ENCODE results near the gene TET2.

Gene TET2

DNA sequence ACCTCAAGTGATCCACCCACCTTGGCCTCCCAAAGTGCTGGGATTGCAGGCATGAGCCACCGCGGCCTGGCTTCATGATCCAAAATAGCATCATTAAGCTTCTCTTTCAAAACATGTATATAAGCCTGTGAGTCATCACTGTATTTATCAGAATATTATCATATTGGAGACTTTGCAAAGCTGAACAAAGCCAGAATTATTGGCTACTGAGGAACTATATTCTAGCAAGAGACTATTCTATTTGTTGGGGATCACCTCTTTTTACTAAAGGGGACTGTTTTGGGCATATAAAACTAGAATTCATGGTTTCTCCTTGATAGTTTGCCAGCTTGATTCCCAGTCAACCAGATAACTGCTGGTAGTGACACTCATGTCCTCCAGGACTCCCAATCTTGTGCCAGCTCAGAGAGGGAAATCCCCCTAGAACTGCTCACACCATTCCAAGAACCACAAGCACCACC, 40.1 kb downstream of the TET2 start:
- H3K9me3 Mint-ChIP-seq = no peaks in the 10 kb centered on the region
- no peaks in the 10 kb centered on the region for H3K27me3 Mint-ChIP-seq
- ATAC-seq = no peak
- H3K27ac Mint-ChIP-seq = no peak overlapping the region
- no peak overlapping the region for H3K4me3 Mint-ChIP-seq
- H3K4me1 Mint-ChIP-seq = peaks cover 52% of the 10 kb centered on the region
- peaks cover 24% of the 10 kb centered on the region for H3K36me3 Mint-ChIP-seq

DNA sequence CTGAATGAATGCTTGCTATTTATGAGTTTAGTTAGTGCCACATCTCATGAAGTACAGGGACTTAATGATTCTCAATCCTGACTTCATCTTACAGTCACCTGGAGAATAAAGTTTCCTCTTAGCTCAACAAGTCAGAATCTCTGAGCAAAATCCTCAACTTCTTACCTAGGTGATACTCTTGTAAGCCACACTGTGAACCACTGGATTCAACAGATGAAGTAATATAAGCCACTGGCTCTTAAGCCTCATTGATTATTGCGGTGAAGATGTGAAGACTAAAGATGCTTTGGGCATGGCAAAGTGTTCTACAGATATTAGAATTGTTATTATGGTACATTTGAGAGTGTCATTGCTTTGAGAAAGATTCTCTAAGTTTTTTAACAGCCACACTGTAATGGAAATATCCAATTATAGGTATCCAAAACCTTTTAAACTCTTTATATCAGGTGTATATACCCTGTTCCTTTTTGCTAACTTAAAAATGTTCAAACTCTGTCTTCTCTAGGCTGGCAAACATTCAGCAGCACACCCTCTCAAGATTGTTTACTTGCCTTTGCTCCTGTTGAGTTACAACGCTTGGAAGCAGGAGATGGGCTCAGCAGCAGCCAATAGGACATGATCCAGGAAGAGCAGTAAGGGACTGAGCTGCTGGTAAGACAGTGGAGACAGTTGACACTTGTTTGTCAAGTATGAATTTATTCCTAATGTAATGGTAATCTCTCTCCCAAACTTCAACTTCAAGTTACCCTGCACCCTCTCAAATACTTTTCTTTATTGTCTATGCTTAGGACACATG, 43.4 kb downstream of the TET2 start:
- Mint-ChIP-seq H3K4me1 (peaks cover 71% of the 10 kb centered on the region), H3K36me3 (peaks cover 25% of the 10 kb centered on the region), H3K27me3 (no peaks in the 10 kb centered on the region), H3K9me3 (no peaks in the 10 kb centered on the region), H3K4me3 (no peak overlapping the region), H3K27ac (peak overlapping the region; percentile 79)
- ATAC-seq = no peak

DNA sequence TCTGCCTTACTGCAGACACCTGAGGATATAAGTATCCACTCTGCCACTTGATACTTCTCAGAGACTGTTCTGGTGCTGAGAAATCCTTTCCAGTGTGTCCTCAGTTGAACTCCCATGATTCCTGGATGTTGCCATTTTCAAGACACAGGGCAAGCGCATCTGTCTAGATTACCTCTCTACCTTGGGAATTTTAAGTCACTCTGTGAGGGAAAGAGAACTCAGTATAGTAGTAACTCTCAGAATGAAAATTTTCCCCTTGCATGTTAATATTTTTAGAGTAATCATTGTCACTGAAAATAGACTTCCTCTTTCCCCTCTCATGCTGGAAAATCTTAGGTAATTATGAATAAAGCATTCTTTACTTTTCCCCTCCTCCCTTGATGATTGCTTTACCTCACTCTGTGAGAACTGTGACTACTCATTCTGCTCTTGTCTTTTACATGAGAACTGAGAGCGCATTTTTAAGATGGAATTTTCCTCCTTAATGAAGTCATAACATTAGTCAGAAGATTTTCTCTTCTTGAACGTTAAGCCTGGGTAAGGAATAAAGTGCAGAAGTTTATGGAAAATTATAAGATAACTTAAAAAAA, 45.0 kb downstream of the TET2 start:
- no peaks in the 10 kb centered on the region for H3K9me3 Mint-ChIP-seq
- peaks cover 34% of the 10 kb centered on the region for H3K36me3 Mint-ChIP-seq
- no peaks in the 10 kb centered on the region for H3K27me3 Mint-ChIP-seq
- H3K27ac Mint-ChIP-seq = peak overlapping the region; percentile 79
- peak; percentile 87 for ATAC-seq
- H3K4me3 Mint-ChIP-seq = peak overlapping the region; percentile 18
- H3K4me1 Mint-ChIP-seq = peaks cover 83% of the 10 kb centered on the region

DNA sequence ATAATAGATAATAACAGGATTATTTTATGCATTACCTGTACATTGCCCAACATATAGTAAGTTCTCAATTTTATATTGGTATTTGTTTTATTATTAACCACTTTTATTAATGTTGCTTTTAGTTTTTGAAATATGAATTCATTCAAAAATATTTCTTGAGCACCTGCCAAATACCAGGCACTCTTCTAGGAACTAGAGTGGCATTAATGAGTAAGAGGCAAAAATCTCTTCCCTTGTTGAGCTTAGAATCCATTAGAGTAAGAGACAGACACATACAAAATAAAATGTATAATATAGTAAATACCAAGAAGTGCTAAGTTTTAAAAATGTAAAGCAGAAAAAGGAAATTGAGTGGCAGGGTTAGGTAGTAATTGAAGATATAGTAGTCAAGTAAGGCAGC, 45.8 kb downstream of the TET2 start:
- H3K4me3 Mint-ChIP-seq = no peak overlapping the region
- peaks cover 34% of the 10 kb centered on the region for H3K36me3 Mint-ChIP-seq
- no peaks in the 10 kb centered on the region for H3K27me3 Mint-ChIP-seq
- peaks cover 89% of the 10 kb centered on the region for H3K4me1 Mint-ChIP-seq
- H3K27ac Mint-ChIP-seq = peak overlapping the region; percentile 79
- no peak for ATAC-seq
- H3K9me3 Mint-ChIP-seq = no peaks in the 10 kb centered on the region

DNA sequence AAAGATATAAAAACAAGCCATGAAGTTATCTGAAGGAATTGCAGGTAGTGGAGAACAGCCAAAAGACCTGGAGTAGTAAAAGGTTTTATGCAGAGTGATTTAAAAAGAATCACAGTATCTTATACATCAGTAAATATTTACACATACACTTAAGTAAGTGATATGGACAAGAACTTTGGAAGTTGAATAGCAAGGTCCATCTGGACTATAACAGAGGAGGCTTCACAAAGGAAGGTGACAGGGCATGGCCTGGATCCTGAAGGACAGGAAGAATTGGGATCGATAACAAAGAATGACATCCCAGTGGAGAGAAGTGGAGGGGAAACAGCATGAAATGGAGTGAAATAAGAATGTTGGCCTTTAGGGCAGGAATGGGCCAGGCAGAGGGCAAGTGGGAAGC, 46.2 kb downstream of the TET2 start:
- Mint-ChIP-seq H3K9me3 (no peaks in the 10 kb centered on the region), H3K36me3 (peaks cover 33% of the 10 kb centered on the region), H3K27me3 (no peaks in the 10 kb centered on the region), H3K4me3 (no peak overlapping the region), H3K27ac (peak overlapping the region; percentile 20), H3K4me1 (peaks cover 85% of the 10 kb centered on the region)
- no peak for ATAC-seq

DNA sequence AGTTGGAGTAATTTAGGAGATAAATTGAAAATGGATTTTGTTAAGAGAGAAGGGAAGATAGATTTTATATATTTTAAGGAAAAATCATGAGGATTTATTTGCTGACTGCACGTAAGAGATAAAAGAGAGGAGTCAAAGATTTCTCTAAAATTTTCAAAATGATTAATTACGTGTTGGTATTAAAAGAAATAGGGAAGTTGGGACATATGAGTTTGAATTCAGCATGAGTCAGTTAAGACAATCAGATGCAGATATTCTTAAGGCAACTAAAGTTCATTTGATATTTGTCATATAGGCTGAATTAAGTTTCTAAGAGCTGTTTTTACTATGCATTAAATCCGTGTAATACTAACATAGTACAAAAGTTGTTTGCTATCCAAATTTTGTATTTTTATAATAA, 46.9 kb downstream of the TET2 start:
- Mint-ChIP-seq H3K36me3 (peaks cover 28% of the 10 kb centered on the region), H3K4me1 (peaks cover 79% of the 10 kb centered on the region), H3K27me3 (no peaks in the 10 kb centered on the region), H3K4me3 (no peak overlapping the region), H3K9me3 (no peaks in the 10 kb centered on the region), H3K27ac (peak overlapping the region; percentile 46)
- ATAC-seq = no peak

DNA sequence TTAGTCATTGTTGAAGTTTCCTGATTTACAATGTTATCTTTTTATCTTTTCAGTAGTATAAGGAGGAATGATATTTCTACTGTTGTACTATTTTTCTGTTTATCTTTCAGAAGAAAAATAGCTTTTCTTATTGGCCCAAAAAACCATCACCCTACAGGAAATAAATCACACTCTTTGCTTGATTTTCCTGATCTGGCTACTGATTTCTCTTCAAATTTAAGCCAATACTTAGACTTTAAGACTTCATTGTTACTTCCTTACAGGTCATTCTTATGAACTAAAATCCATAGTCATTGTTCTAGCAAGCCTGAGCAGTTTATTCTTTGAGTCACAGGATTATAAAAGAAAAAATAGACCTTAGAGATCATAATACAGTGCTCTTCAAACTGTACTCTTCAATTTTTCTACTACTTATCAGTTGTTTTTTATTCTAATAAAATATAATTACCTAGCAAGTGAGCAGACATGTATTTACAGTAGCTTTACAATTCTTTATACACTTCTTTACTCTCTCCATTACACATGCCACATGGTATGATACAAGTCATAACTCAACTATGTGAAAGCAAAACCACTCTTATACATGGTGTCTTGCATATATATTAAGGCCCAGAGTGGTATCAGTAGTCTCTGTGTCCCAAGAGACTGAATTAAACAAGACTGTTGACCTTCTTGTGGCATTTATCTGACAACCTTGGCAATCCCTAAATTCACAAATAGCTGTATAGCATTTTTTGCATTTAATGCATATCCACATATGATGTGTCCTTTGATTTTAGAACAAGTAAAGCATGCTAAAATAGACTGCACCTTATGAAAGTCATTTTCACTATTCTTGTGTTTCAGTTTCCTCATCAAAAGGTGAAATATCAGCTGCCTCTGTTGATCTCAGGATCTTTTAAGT, 47.9 kb downstream of the TET2 start:
- Mint-ChIP-seq H3K27me3 (no peaks in the 10 kb centered on the region), H3K4me1 (peaks cover 80% of the 10 kb centered on the region), H3K36me3 (peaks cover 31% of the 10 kb centered on the region), H3K4me3 (no peak overlapping the region), H3K27ac (peak overlapping the region; percentile 46), H3K9me3 (no peaks in the 10 kb centered on the region)
- peak; percentile 72 for ATAC-seq

DNA sequence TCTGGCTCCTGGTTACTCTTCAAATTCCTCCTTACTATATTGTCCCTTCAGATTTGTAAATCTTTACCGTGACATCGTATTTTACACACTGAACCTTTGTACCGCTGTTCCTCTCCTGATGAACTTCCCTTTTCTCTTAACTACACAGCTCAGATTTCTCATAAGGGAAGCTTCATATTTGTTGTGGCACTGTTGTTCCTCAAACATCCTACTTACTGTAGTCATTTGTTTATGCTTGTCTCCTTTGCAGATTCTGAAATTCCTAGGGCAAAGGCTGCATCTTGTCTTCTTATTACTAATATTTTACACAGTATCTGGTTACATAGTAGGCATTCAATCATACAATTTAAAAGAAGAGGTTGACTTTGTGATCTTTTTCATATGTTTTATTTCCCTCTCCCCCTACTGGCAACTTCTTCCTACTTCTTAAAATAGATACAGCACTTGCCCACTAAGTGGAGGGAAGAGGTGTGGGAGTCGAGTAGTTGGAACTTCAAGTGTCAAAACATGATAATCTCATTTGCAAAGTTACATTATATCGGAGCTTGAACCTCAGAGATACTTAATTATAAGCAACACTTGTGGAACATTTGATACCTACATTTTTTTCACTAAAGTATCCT, 50.0 kb downstream of the TET2 start:
- H3K27ac Mint-ChIP-seq = peak overlapping the region; percentile 9
- H3K27me3 Mint-ChIP-seq = no peaks in the 10 kb centered on the region
- no peaks in the 10 kb centered on the region for H3K9me3 Mint-ChIP-seq
- H3K36me3 Mint-ChIP-seq = peaks cover 33% of the 10 kb centered on the region
- H3K4me1 Mint-ChIP-seq = peaks cover 72% of the 10 kb centered on the region
- peak overlapping the region; percentile 6 for H3K4me3 Mint-ChIP-seq
- peak; percentile 75 for ATAC-seq

DNA sequence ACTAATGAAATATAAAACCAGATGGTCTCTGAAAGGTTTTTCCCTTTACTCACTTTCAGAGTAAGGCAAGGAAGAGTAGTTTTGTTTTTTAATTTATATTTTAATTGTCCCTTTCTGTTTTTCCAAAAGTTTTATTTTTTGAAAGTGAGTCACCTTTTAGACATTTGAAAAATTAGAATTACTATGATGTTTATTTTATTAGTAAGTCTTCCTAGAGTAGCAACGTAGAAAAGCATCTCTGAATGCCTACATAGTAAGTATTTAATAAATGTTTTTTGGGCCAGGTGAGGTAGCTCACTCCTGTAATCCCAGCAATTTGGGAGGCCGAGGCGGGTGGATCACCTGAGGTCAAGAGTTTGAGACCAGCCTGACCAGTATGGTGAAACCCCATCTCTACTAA, 51.1 kb downstream of the TET2 start:
- H3K36me3 Mint-ChIP-seq = peaks cover 33% of the 10 kb centered on the region
- no peaks in the 10 kb centered on the region for H3K27me3 Mint-ChIP-seq
- H3K4me1 Mint-ChIP-seq = peaks cover 66% of the 10 kb centered on the region
- H3K27ac Mint-ChIP-seq = no peak overlapping the region
- H3K4me3 Mint-ChIP-seq = no peak overlapping the region
- ATAC-seq = no peak
- no peaks in the 10 kb centered on the region for H3K9me3 Mint-ChIP-seq

DNA sequence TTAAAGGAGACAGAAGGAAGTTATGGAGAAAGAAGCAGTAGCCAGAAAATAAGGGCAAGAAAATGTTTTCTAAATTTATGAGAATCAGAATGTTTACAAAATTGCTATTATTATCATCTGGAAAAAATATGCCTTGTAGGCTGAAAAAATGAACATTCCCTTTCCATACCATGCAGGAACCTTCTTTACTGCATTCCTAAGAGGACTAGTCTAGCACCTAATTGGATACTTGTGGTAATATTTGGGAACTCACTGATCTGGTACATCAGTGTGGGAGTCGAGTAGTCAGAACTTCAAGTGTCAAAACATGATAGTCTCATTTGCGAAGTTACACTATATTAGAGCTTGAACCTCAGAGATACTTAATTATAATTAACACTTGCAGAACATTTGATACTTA, 51.9 kb downstream of the TET2 start:
- Mint-ChIP-seq H3K9me3 (no peaks in the 10 kb centered on the region), H3K36me3 (peaks cover 30% of the 10 kb centered on the region), H3K27ac (no peak overlapping the region), H3K27me3 (no peaks in the 10 kb centered on the region), H3K4me1 (peaks cover 62% of the 10 kb centered on the region), H3K4me3 (no peak overlapping the region)
- no peak for ATAC-seq

DNA sequence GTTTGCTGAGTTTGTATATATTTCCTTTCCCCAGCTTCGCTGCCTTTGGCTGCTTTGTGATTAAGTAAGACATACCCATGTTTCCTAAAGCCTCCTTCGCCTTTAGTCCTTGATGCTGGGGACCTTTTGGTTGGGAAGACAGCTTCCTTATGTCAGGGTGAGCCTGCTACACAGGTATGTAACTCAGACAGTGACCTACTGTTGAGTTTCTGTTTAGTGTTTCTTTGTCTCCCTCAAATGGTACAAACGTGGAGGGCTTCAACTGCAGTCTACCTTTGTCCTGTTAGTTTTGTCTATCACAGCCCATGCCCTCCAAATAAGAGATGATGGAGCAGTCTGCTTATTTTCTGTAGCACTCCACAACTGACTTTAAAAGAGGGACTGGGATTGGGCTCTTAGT, 59.5 kb downstream of the TET2 start:
- H3K27me3 Mint-ChIP-seq = no peaks in the 10 kb centered on the region
- H3K4me1 Mint-ChIP-seq = peaks cover 30% of the 10 kb centered on the region
- H3K4me3 Mint-ChIP-seq = no peak overlapping the region
- peaks cover 3% of the 10 kb centered on the region for H3K9me3 Mint-ChIP-seq
- H3K27ac Mint-ChIP-seq = no peak overlapping the region
- no peak for ATAC-seq
- H3K36me3 Mint-ChIP-seq = peaks cover 29% of the 10 kb centered on the region

DNA sequence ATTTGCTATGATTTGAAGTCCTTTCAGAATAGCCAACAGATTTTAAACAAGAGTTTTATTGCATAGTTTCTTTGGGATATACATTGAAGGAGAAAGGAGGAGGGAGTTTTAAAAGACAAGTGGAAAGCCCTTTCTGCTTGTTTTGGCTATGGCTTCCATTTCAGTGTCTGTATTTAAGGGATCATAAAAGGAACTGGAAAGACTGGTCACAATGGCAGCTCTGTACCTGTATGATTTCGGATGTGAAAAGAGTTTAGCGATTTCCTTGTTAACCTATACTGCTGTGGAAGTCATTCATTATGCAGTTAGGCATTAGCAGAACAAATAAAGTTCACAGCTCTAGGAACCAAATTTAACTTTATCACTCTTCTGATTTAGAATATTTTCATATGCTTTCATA, 60.7 kb downstream of the TET2 start:
- Mint-ChIP-seq H3K4me3 (no peak overlapping the region), H3K4me1 (peaks cover 35% of the 10 kb centered on the region), H3K9me3 (peaks cover 3% of the 10 kb centered on the region), H3K36me3 (peaks cover 35% of the 10 kb centered on the region), H3K27ac (no peak overlapping the region), H3K27me3 (no peaks in the 10 kb centered on the region)
- no peak for ATAC-seq

DNA sequence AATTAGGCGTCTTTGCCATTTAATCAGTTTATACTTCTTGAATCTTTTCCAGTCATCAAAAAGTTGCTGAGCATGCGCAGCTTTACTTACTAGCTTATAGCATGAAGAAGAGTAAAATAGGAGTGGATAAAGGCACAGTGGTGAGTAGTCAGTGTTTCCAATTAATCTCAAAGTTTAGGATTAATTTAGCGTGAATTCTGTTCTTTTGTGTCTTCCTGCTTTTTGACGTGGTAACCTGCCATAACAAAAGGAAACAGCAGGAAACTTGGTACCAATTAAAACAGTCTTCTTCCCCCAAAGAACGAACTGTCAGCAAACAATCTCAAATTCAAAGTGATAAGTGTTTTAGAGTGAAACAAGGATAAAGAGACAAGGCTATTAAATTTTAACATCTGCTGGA, 61.9 kb downstream of the TET2 start:
- peaks cover 28% of the 10 kb centered on the region for H3K36me3 Mint-ChIP-seq
- no peak for ATAC-seq
- no peak overlapping the region for H3K27ac Mint-ChIP-seq
- peaks cover 32% of the 10 kb centered on the region for H3K4me1 Mint-ChIP-seq
- no peaks in the 10 kb centered on the region for H3K27me3 Mint-ChIP-seq
- H3K4me3 Mint-ChIP-seq = no peak overlapping the region
- peaks cover 3% of the 10 kb centered on the region for H3K9me3 Mint-ChIP-seq

DNA sequence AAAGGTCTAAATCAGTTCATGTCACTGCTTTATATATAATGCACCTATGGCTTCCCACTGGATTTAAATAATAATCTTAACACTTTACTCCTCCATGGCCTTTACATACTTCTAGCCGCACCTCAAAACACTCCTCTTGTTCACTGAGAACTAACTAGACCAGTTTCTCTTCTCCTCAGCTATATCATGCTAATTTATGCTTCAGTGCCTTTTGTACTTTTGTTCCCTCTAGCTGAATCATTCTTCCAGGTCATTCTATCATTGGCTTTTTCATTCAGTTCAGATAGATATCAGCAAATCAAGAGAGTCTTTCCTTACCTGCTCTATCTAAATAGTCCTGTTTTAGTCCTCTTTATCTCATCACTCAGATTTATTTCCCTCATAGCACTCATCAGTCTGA, 64.2 kb downstream of the TET2 start:
- no peaks in the 10 kb centered on the region for H3K27me3 Mint-ChIP-seq
- H3K9me3 Mint-ChIP-seq = peaks cover 3% of the 10 kb centered on the region
- H3K4me3 Mint-ChIP-seq = no peak overlapping the region
- peaks cover 39% of the 10 kb centered on the region for H3K4me1 Mint-ChIP-seq
- peaks cover 34% of the 10 kb centered on the region for H3K36me3 Mint-ChIP-seq
- peak; percentile 71 for ATAC-seq
- H3K27ac Mint-ChIP-seq = peak overlapping the region; percentile 66

All from stimulated activated memory B cell treated with anti-CD40 and anti-IgM and Interleukin-4, amounts not matched to agents 10 μg/mL and 1 μg/mL and 100 μg/mL, for 72 hours (primary cell).